Mononuclear cell (primary cell): ENCODE data around the gene CPNE5. TPM values are rescaled to one million over a fixed set of nuclear protein-coding genes. Genes with fewer than 3 reads are reported as not detected.
"Not testable (repeated sequence)": the region's sequence is repeated elsewhere in the genome, so short reads cannot be mapped to it uniquely, and the experiment has no call there.

Experiments used
- H3K27me3 ChIP-seq: 2 replicates; pipeline ENCODE4 v1.6.0; 2011; ENCODE audit warnings: low read length, control low read depth; ENCODE audit not compliant: insufficient read depth
- H3K4me1 ChIP-seq: 2 replicates; pipeline ENCODE4 v1.5.1; 2011; ENCODE audit warnings: mild to moderate bottlenecking, low read length, control low read depth; ENCODE audit not compliant: insufficient read depth
- H3K4me3 ChIP-seq: 2 replicates; pipeline ENCODE4 v1.5.1; 2011; ENCODE audit warnings: mild to moderate bottlenecking, low read length, moderate library complexity
- H3K9me3 ChIP-seq: 2 replicates; pipeline ENCODE4 v1.5.1; 2011; ENCODE audit warnings: low read depth, mild to moderate bottlenecking, control low read depth, low read length
- total RNA-seq: library from RNA; depleted of rRNA; stranded (reverse); fragments of >200 nt; gene quantifications from one replicate; pipeline ENCODE4 v1.2.3, GENCODE V29; 2012

Gene CPNE5
- total RNA-seq, 1 donor: 6.9 TPM

DNA sequence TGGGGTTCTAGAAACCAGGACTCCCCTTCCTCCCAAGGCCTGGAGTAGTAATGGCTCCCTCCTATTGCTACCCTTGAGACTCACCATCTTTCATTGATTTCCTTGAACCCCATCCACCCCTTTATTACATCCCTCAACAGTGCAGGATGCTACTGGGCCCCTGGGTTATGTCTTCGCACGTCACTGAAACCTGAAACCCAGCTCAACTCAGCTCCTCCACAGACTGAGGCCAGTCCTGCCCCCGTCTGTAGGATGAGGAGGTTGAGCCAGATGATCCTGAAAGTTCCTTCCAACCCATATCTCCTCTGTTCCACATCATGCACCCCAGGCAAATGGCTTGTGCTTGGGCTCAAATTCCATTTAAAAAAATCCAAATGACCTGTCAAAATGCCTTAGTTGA is 21.4 kb downstream of the CPNE5 start:
- Histone ChIP-seq H3K4me3 (no peak overlapping the region), H3K4me1 (no peaks in the 10 kb centered on the region), H3K9me3 (no peaks in the 10 kb centered on the region), H3K27me3 (no peaks in the 10 kb centered on the region)

DNA sequence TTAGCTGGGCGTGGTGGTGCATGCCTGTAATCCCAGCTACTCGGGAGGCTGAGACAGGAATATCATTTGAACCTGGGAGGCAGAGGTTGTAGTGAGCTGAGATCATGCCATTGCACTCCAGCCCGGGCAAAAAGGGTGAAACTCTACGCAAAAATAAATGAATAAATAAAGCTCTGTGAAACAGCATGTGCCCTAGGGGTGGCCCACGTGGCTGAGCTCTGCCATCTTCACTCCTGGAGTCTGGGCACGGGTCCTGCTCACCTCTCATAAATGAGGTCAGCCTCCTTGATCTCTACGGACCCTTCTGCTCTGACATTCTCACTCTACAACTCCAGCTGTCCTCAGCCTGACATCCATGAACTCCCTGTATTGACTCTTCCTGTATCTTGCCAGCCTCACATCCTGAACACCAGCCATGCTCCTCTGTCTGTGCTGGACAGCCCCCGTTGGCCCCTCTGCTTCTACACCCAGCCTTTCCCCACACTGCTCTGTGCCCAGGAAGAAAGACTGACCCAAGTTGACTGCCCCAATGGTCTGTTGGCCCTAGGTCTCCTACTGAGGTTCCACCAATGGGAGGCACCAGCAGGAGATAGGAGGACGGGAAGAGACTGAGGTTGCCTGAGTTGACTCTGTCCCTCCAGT is 21.9 kb downstream of the CPNE5 start:
- Histone ChIP-seq H3K4me1 (no peaks in the 10 kb centered on the region), H3K9me3 (no peaks in the 10 kb centered on the region), H3K27me3 (no peaks in the 10 kb centered on the region), H3K4me3 (no peak overlapping the region)

GRCh38 chr6:36815962-36816735 is 23.1 kb downstream of the CPNE5 start:
- Histone ChIP-seq H3K27me3 (no peaks in the 10 kb centered on the region), H3K4me3 (no peak overlapping the region), H3K9me3 (no peaks in the 10 kb centered on the region), H3K4me1 (no peaks in the 10 kb centered on the region)

- Histone ChIP-seq H3K27me3 (no peaks in the 10 kb centered on the region), H3K9me3 (no peaks in the 10 kb centered on the region), H3K4me3 (no peak overlapping the region), H3K4me1 (no peaks in the 10 kb centered on the region)
Measured at GRCh38 chr6:36814249-36814648, 25.0 kb downstream of the CPNE5 start.

DNA sequence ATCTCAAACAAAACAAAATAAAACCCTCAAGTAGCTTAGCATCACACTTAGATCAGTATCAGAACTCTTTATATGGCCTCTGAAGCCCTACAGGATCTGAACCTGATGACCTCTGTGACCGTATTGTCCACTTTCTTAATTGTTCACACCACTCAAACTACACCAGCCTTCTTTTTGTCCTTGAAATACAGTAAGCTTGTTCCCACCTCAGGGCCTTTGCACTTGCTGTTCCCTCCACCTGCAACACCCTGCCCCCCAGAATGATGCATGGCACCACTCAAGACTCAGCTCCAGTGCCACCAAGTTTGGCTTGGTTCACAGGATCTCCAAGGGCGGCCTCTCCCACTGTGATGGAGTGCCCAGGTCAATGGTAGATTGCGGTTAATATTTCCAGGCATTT is 25.7 kb downstream of the CPNE5 start:
- Histone ChIP-seq H3K4me1 (no peaks in the 10 kb centered on the region), H3K9me3 (no peaks in the 10 kb centered on the region), H3K27me3 (no peaks in the 10 kb centered on the region), H3K4me3 (no peak overlapping the region)

DNA sequence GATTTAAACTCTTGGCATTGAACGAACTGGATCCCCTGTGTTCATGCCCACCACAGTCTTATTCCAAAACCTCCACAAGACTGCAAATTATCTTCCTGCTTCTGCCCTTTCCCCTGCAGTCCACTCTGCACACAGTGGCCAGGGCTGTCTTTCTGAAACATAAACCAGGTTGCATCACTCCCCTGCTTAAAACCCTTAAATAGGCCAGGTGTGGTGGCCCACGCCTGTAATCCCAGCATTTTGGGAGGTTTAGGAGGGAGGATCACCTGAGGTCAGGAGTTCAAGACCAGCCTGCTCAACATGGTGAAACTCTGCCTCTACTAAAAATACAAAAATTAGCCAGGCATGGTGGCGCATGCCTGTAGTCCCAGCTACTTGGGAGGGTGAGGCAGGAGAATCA is 26.2 kb downstream of the CPNE5 start:
- not testable (repeated sequence) for H3K27me3 ChIP-seq, H3K9me3 ChIP-seq, H3K4me1 ChIP-seq, H3K4me3 ChIP-seq

DNA sequence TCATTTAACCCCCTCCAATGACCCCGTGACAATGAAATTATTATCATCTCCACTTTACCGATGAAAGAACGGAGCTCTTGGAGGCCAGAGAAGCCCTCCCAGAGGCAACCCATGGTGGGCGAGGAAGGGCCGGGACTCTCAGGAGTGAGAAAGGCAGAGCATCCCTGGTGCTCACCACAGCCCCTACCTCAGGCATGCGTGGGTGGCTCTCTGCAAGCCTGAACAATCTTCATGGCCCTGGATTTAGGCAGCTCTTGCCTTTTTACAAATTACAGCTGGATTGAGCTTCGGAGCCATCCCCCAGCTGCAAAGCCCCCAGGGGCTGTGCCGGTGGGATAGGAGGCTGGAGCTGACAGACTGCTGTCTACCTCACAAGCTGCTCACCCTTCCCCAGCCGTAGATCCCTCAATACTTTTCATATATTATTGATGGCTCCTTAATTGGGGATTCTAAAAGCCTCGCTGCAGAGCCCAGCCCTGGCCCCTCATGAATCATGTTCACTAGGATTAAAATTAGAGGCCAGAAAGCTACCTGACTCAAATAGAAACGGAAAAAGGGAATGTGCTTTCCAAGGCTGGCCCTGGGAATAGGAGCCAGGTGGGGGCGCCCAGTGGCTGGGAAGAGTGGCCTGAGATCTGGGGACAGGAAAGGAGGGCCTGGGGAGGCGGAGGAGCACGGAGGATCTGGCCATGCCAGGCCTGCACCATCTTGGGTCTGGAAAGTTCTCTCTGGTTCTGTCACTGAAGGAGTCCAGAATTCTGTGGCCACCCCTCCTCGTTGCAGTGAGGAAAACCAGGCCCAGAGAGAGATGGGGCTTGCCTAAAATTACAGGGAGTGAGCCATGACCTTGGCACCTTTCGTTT is 29.1 kb downstream of the CPNE5 start:
- Histone ChIP-seq H3K4me1 (no peaks in the 10 kb centered on the region), H3K27me3 (no peaks in the 10 kb centered on the region), H3K4me3 (no peak overlapping the region), H3K9me3 (no peaks in the 10 kb centered on the region)

DNA sequence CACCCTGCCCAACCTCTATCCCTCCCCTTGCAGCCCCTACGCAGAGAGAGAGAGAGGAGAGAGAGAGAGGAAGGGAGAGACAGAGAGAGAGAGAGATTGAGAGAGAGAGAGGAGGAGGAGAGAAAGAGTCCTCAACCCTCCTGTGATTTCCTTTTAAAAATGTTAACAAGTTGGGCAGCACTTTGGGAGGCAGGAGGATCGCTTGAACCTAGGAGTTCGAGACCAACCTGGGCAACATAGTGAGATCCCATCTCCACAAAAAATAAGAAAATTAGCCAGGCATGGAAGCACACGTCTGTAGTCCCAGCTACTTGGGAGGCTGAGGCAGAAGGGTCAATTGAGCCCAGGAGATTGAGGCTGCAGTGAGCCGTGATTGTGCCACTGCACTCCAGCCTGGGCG is 30.1 kb downstream of the CPNE5 start:
- Histone ChIP-seq H3K4me1 (no peaks in the 10 kb centered on the region), H3K27me3 (no peaks in the 10 kb centered on the region), H3K4me3 (no peak overlapping the region), H3K9me3 (no peaks in the 10 kb centered on the region)

DNA sequence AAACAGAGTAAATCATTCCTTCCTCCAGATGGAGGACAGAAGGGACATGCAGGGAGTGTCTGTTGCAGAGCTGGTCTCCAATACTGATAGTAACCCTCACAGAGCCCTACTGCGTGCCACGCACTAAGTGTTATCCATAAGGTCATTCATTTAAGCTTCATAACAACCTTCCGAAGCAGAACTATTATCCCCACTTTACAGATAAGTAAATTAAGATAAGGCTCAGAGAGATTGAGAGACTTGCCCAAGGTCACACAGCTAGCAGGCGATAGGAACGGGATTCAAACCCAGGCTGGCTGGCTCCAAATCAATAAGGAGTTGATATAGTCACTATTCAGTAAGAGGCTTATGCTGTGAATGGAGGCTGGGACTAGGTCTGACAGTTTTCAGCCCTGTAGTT is 30.6 kb downstream of the CPNE5 start:
- no peaks in the 10 kb centered on the region for H3K9me3 ChIP-seq
- H3K4me1 ChIP-seq: no peaks in the 10 kb centered on the region
- no peak overlapping the region for H3K4me3 ChIP-seq
- H3K27me3 ChIP-seq: no peaks in the 10 kb centered on the region

GRCh38 chr6:36807750-36808149 is 31.5 kb downstream of the CPNE5 start:
- H3K4me3 ChIP-seq: no peak overlapping the region
- no peaks in the 10 kb centered on the region for H3K9me3 ChIP-seq
- no peaks in the 10 kb centered on the region for H3K4me1 ChIP-seq
- no peaks in the 10 kb centered on the region for H3K27me3 ChIP-seq

DNA sequence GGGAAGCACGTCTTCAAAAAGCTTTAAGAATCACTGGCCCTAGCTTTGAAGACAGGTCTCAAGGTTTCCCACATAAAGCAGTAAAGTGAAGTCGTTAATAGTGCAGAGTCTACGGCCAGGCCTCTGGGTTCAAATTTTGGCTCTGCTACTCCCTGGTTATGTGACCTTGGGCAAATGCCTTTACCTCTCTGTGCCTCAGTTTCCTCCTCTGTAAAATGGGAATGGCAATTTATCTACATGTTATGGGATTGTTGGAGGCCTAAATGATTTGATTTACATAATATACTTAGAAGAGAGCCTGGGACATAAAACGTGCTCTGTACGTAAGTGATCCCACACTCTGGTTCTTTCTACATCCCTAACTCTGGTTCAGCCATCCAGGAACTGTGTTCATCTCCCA is 32.1 kb downstream of the CPNE5 start:
- H3K9me3 ChIP-seq: no peaks in the 10 kb centered on the region
- H3K4me3 ChIP-seq: no peak overlapping the region
- H3K27me3 ChIP-seq: no peaks in the 10 kb centered on the region
- H3K4me1 ChIP-seq: no peaks in the 10 kb centered on the region

- Histone ChIP-seq H3K27me3 (no peaks in the 10 kb centered on the region), H3K4me1 (no peaks in the 10 kb centered on the region), H3K4me3 (no peak overlapping the region), H3K9me3 (no peaks in the 10 kb centered on the region)
Measured at GRCh38 chr6:36805917-36806316, 33.3 kb downstream of the CPNE5 start.

- Histone ChIP-seq H3K4me1 (no peaks in the 10 kb centered on the region), H3K4me3 (no peak overlapping the region), H3K9me3 (no peaks in the 10 kb centered on the region), H3K27me3 (no peaks in the 10 kb centered on the region)
Measured at GRCh38 chr6:36805096-36805797, 34.0 kb downstream of the CPNE5 start.

GRCh38 chr6:36804563-36804962 is 34.7 kb downstream of the CPNE5 start:
- Histone ChIP-seq H3K27me3 (no peaks in the 10 kb centered on the region), H3K4me1 (no peaks in the 10 kb centered on the region), H3K4me3 (no peak overlapping the region), H3K9me3 (no peaks in the 10 kb centered on the region)

DNA sequence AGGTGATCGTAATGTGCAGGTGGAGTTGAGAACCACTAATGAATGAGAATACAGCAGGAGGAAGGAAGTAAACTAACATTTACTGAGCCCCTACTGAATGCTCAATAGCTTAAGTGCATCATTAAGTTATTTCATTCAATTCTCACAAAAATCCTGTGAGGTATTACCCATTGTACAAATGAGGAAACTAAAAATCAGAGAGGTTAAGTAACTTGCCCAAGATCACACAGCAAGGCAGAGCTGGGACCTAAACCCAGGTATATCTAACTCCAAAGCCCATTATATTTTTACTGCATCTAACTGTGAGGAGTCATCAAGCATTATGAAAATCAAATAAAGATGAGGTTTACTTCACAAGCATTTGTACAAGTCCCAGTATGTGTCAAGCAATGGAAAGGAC is 35.3 kb downstream of the CPNE5 start:
- Histone ChIP-seq H3K4me1 (no peaks in the 10 kb centered on the region), H3K9me3 (no peaks in the 10 kb centered on the region), H3K4me3 (no peak overlapping the region), H3K27me3 (no peaks in the 10 kb centered on the region)
